Calu3 (cell line): ENCODE results near the gene MNX1. TPM values are rescaled to one million over a fixed set of nuclear protein-coding genes. Genes with fewer than 3 reads are reported as not detected.

Experiments
- BruUV-seq: library from RNA; stranded (reverse); fragments of 400-500 nt; replicated peaks from 2 replicates; lab custom pipeline; 2021; lab: Mats Ljungman, UMichigan
- CTCF ChIA-PET: fragments of 300-600 bp; sonication (Branson Sonifier 250); formaldehyde crosslinking; loops from one replicate; lab custom pipeline; 2022; ENCODE audit warnings: antibody characterized with exemption; lab: Charles Lee
- DNase-seq: peaks from one replicate; pipeline ENCODE4 v3.0.0; 2022
- H3K27ac Mint-ChIP-seq: one replicate; pipeline ENCODE4 v1.8.0; 2022; ENCODE audit warnings: mixed read lengths; ENCODE audit not compliant: unreplicated experiment
- H3K27me3 Mint-ChIP-seq: one replicate; pipeline ENCODE4 v1.8.0; 2022; ENCODE audit warnings: mixed read lengths; ENCODE audit not compliant: unreplicated experiment
- H3K36me3 Mint-ChIP-seq: one replicate; pipeline ENCODE4 v1.8.0; 2022; ENCODE audit warnings: mild to moderate bottlenecking, moderate library complexity, mixed read lengths; ENCODE audit not compliant: insufficient read depth, unreplicated experiment
- H3K4me1 Mint-ChIP-seq: one replicate; pipeline ENCODE4 v1.8.0; 2022; ENCODE audit warnings: mild to moderate bottlenecking, low read depth, mixed read lengths; ENCODE audit not compliant: unreplicated experiment
- H3K4me3 Mint-ChIP-seq: one replicate; pipeline ENCODE4 v1.8.0; 2022; ENCODE audit warnings: mild to moderate bottlenecking, low read depth, moderate library complexity, mixed read lengths; ENCODE audit not compliant: unreplicated experiment
- H3K9me3 Mint-ChIP-seq: one replicate; pipeline ENCODE4 v1.8.0; 2022; ENCODE audit warnings: low read depth, mixed read lengths; ENCODE audit not compliant: unreplicated experiment
- CTCF ChIP-seq: fragments of 200-600 bp; IDR thresholded peaks from one replicate; pipeline ENCODE4 v1.8.0; 2022; ENCODE audit warnings: antibody characterized with exemption; ENCODE audit not compliant: unreplicated experiment
- intact Hi-C: fragments of 100-400 bp; cut with micrococcal nuclease; formaldehyde crosslinking; loops from one replicate; pipeline ENCODE4 v1.10.0; 2022; ENCODE audit not compliant: unreplicated experiment
- total RNA-seq: library from RNA; stranded (reverse); gene quantifications from 2 replicates; pipeline ENCODE4 v1.2.3, GENCODE V29; 2022

Gene MNX1
- total RNA-seq, 1 experiment from 2014 or later, result 28.4 TPM

GRCh38 chr7:156956727-156957126 is 53.7 kb downstream of the MNX1 start:
- no peak for TF ChIP-seq CTCF
- peaks cover 9% of the 10 kb centered on the region for H3K4me1 Mint-ChIP-seq
- H3K4me3 Mint-ChIP-seq, result no peak overlapping the region
- H3K36me3 Mint-ChIP-seq, result peaks cover 66% of the 10 kb centered on the region
- CTCF ChIA-PET, result no interaction called here
- intact Hi-C loops, result no loop called here
- DNase-seq, result no peak
- no peaks in the 10 kb centered on the region for H3K27me3 Mint-ChIP-seq
- H3K27ac Mint-ChIP-seq, result no peak overlapping the region
- BruUV-seq, result no TSS peak
- no peaks in the 10 kb centered on the region for H3K9me3 Mint-ChIP-seq

GRCh38 chr7:156954941-156955340 is 55.5 kb downstream of the MNX1 start:
- CTCF ChIA-PET, result no interaction called here
- Mint-ChIP-seq H3K4me1 (peaks cover 19% of the 10 kb centered on the region), H3K36me3 (peaks cover 67% of the 10 kb centered on the region), H3K27ac (no peak overlapping the region), H3K4me3 (no peak overlapping the region), H3K9me3 (no peaks in the 10 kb centered on the region), H3K27me3 (no peaks in the 10 kb centered on the region)
- intact Hi-C loops, result no loop called here
- DNase-seq, result no peak
- BruUV-seq, result no TSS peak
- TF ChIP-seq CTCF, result no peak

Other genes with a start within 250 kb of the MNX1 start
- 85.8 and 91.1 TPM in 2 replicates for gene LMBR1, start 117.5 kb downstream of the MNX1 start, total RNA-seq
- gene NOM1, start 61.0 kb downstream of the MNX1 start, total RNA-seq, result 32.9 and 35.1 TPM in 2 replicates
- 79.9 and 81.1 TPM in 2 replicates for gene UBE3C, start 128.3 kb upstream of the MNX1 start, total RNA-seq